ENCODE measurements around the gene REPIN1. TPM values are rescaled to one million over a fixed set of nuclear protein-coding genes. Genes with fewer than 3 reads are reported as not detected.
A peak's percentile ranks its signal among the peaks of the same experiment; 100 is the strongest.

Gene REPIN1
- total and polyA plus RNA-seq, 12 donors = 47.5 to 294 (median 182) TPM

GRCh38 chr7:150381785-150382122 is 13.1 kb downstream of the REPIN1 start:
- peak overlapping the region in 1 of 5 donors; percentile 68 for H3K27ac ChIP-seq
- H3K27me3 ChIP-seq = no peaks in the 10 kb centered on the region
- no peaks in the 10 kb centered on the region for H3K9me3 ChIP-seq (replicated peaks in 1 of 3)
- H3K4me1 ChIP-seq (replicated peaks in 1 of 2) = peaks cover 4 to 52% of the 10 kb centered on the region in 2 donors
- H3K36me3 ChIP-seq (replicated peaks in 1 of 2) = no peaks in the 10 kb centered on the region
- 60 to 96% (median 92%) methylated on average over 1 of the region's 1 CpG for WGBS, 4 donors
- no peak for TF ChIP-seq CTCF (IDR thresholded peaks at IDR 0.05)
- TF ChIP-seq POLR2A (IDR thresholded peaks at IDR 0.05) = no peak
- intact Hi-C loops (cut with DNase I) = no loop called here
- no peak overlapping the region for H3K4me3 ChIP-seq
- no peak for DNase-seq

GRCh38 chr7:150382123-150382843 is 13.7 kb downstream of the REPIN1 start:
- H3K27ac ChIP-seq = peak overlapping the region in 2 of 5 donors; percentile 40 to 68
- no peaks in the 10 kb centered on the region for H3K9me3 ChIP-seq (replicated peaks in 1 of 3)
- H3K27me3 ChIP-seq = no peaks in the 10 kb centered on the region
- no peaks in the 10 kb centered on the region for H3K36me3 ChIP-seq (replicated peaks in 1 of 2)
- no peak overlapping the region for H3K4me3 ChIP-seq
- DNase-seq = peak in 1 of 7 donors; percentile 50
- intact Hi-C loops (cut with DNase I) = no loop called here
- TF ChIP-seq CTCF (IDR thresholded peaks at IDR 0.05) (no peak), POLR2A (IDR thresholded peaks at IDR 0.05) (peak in 1 of 2 donors; percentile 8)
- WGBS, 4 donors = 73 to 83% (median 80%) methylated on average over 9 to 20 of the region's 20 CpGs
- peaks cover 4 to 51% of the 10 kb centered on the region in 2 donors for H3K4me1 ChIP-seq (replicated peaks in 1 of 2)

DNA sequence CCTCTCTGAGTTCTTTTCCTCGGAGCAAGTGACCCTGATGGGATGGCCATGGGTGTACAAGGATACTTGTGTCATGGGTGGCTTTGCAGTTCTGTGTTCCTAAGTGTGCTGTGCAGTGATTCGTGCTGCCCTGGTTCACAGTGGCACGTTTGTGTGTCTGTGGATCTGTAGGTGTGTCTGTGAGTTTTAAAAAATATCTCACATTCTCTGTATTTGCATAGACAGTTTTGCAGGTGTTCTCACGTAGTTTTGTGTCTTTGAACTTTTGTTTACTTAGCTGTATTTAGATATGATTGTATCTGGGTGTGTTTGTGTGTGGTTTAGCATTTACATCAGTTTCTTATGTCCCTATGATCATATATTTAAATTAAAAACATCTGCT is 14.2 kb downstream of the REPIN1 start:
- intact Hi-C loops (cut with DNase I) = no loop called here
- WGBS, 4 donors = 49 to 54% (median 50%) methylated on average over 3 to 4 of the region's 4 CpGs
- no peaks in the 10 kb centered on the region for H3K36me3 ChIP-seq (replicated peaks in 1 of 2)
- H3K9me3 ChIP-seq (replicated peaks in 1 of 3) = no peaks in the 10 kb centered on the region
- H3K4me3 ChIP-seq = no peak overlapping the region
- peaks cover 4 to 46% of the 10 kb centered on the region in 2 donors for H3K4me1 ChIP-seq (replicated peaks in 1 of 2)
- H3K27me3 ChIP-seq = no peaks in the 10 kb centered on the region
- peak overlapping the region in 2 of 5 donors; percentile 40 to 68 for H3K27ac ChIP-seq
- DNase-seq = no peak
- TF ChIP-seq CTCF (IDR thresholded peaks at IDR 0.05) (no peak), POLR2A (IDR thresholded peaks at IDR 0.05) (no peak)

DNA sequence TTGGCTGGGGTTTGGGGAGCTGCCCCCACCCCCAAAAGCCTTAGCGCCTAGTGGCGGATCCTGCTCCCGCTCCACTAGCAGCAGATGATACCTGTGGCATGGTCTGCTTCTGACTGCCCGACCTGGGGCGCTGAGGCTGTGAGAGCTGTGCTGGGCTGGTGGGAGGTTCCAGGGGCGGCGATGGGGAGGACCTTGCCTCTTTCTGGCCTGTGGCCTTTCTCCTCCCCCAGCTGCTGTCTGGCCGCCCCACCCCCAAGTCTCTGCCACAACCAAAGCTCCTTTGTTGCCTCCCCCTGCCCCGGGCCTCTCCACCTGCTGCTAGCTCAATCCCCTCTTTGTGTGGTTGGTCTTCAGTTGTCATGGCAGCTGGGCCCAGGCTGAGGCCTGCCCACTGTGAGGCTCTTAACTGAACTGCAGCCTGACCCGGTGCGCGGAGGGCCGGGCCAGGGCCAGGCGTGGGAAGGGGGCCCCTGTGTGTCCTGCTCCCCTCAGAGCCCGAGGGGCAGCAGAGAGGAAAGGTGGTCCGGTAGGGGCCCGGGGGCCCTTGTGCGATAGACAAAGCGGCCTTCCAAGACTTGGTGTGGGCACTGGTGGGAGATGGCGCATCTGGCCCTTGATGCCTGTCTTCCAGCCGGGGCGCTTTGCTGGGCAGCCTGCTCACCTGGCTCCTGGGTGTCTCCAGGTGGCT is 15.2 kb downstream of the REPIN1 start:
- 54 to 93% (median 89%) methylated on average over 2 to 22 of the region's 22 CpGs for whole genome bisulfite sequencing, 4 donors
- DNase-seq = peak in 2 of 7 donors; percentile 53 to 94
- H3K27me3 ChIP-seq = no peaks in the 10 kb centered on the region
- TF ChIP-seq CTCF (IDR thresholded peaks at IDR 0.05) (no peak), POLR2A (IDR thresholded peaks at IDR 0.05) (peak in 1 of 2 donors; percentile 58)
- peak overlapping the region in 1 of 5 donors; percentile 68 for H3K27ac ChIP-seq
- no peak overlapping the region for H3K4me3 ChIP-seq
- H3K9me3 ChIP-seq (replicated peaks in 1 of 3) = no peaks in the 10 kb centered on the region
- peaks cover 7 to 44% of the 10 kb centered on the region in 2 donors for H3K4me1 ChIP-seq (replicated peaks in 1 of 2)
- H3K36me3 ChIP-seq (replicated peaks in 1 of 2) = no peaks in the 10 kb centered on the region
- intact Hi-C loops (cut with DNase I) = no loop called here

All from adrenal gland (tissue), 12 donors.